GM21360 (cell line): ENCODE data around the gene ARHGAP27.

Experiments
- ATAC-seq: cut with Tn5 transposase; IDR thresholded peaks from one replicate; pipeline ENCODE4 v1.9.1; 2021; ENCODE audit warnings: mild to moderate bottlenecking, moderate library complexity; ENCODE audit not compliant: unreplicated experiment

Gene ARHGAP27

GRCh38 chr17:45431531-45432404, 902 bp downstream of the ARHGAP27 start:
- no peak for ATAC-seq

- no peak for ATAC-seq
Observed at GRCh38 chr17:45430738-45431530, 1.7 kb downstream of the ARHGAP27 start.

GRCh38 chr17:45430006-45430737, 2.5 kb downstream of the ARHGAP27 start:
- ATAC-seq = no peak

- no peak for ATAC-seq
Observed at GRCh38 chr17:45429339-45430005, 3.2 kb downstream of the ARHGAP27 start.

GRCh38 chr17:45428931-45429338, 3.7 kb downstream of the ARHGAP27 start:
- ATAC-seq = no peak

GRCh38 chr17:45428050-45428617, 4.5 kb downstream of the ARHGAP27 start:
- ATAC-seq = peak; percentile 33

- no peak for ATAC-seq
Observed at GRCh38 chr17:45427181-45427835, 5.4 kb downstream of the ARHGAP27 start.

- no peak for ATAC-seq
Observed at GRCh38 chr17:45426561-45426960, 6.1 kb downstream of the ARHGAP27 start.

GRCh38 chr17:45425984-45426413, 6.7 kb downstream of the ARHGAP27 start:
- ATAC-seq = no peak

- ATAC-seq = no peak
Observed at GRCh38 chr17:45425125-45425983, 7.3 kb downstream of the ARHGAP27 start.

- ATAC-seq = no peak
Observed at GRCh38 chr17:45424769-45425124, 7.9 kb downstream of the ARHGAP27 start.

- no peak for ATAC-seq
Observed at GRCh38 chr17:45423975-45424335, 8.7 kb downstream of the ARHGAP27 start.

GRCh38 chr17:45423304-45423974, 9.2 kb downstream of the ARHGAP27 start:
- no peak for ATAC-seq

- no peak for ATAC-seq
Observed at GRCh38 chr17:45414990-45415881, 17.4 kb downstream of the ARHGAP27 start.

GRCh38 chr17:45413498-45413923, 19.2 kb downstream of the ARHGAP27 start:
- ATAC-seq = no peak

- no peak for ATAC-seq
Observed at GRCh38 chr17:45411348-45412105, 21.1 kb downstream of the ARHGAP27 start.
